Glutamatergic neuron (in vitro differentiated cells): ENCODE measurements around the gene LRP1B. TPM values are rescaled to one million over a fixed set of nuclear protein-coding genes. Genes with fewer than 3 reads are reported as not detected.

Experiments used
- DNase-seq: peaks from one replicate; pipeline ENCODE4 v3.0.0; 2022
- H3K27ac Mint-ChIP-seq: one replicate; pipeline ENCODE4 v1.8.0; 2020; ENCODE audit warnings: mild to moderate bottlenecking, mixed read lengths, inconsistent platforms; ENCODE audit not compliant: unreplicated experiment
- H3K27me3 Mint-ChIP-seq: one replicate; pipeline ENCODE4 v1.8.0; 2020; ENCODE audit warnings: mild to moderate bottlenecking, moderate library complexity, mixed read lengths, inconsistent platforms; ENCODE audit not compliant: unreplicated experiment
- H3K36me3 Mint-ChIP-seq: one replicate; pipeline ENCODE4 v1.8.0; 2020; ENCODE audit warnings: mild to moderate bottlenecking, mixed read lengths, inconsistent platforms; ENCODE audit not compliant: unreplicated experiment
- H3K4me1 Mint-ChIP-seq: one replicate; pipeline ENCODE4 v1.8.0; 2020; ENCODE audit warnings: mild to moderate bottlenecking, low read depth, mixed read lengths, inconsistent platforms; ENCODE audit not compliant: unreplicated experiment
- H3K4me3 Mint-ChIP-seq: one replicate; pipeline ENCODE4 v1.8.0; 2020; ENCODE audit warnings: mild to moderate bottlenecking, mixed read lengths, inconsistent platforms; ENCODE audit not compliant: unreplicated experiment
- H3K9me3 Mint-ChIP-seq: one replicate; pipeline ENCODE4 v1.8.0; 2020; ENCODE audit warnings: mild to moderate bottlenecking, moderate library complexity, mixed read lengths, inconsistent platforms; ENCODE audit not compliant: unreplicated experiment
- total RNA-seq: library from RNA; stranded (reverse); fragmentation: NEBNext Ultra II Directional; extraction: Animal tissue kit (Norgen Biotek cat#: 25700); gene quantifications from one replicate; pipeline ENCODE4 v1.2.1, GENCODE V29; 2021; ENCODE audit not compliant: unreplicated experiment
- TF ChIP-seq, protein P1 (sequence below): fragments of 200-600 bp; sonication (generic); IDR thresholded peaks from one replicate; pipeline ENCODE4 v1.5.0; 2021; ENCODE audit not compliant: partially characterized antibody, unreplicated experiment

Gene LRP1B
- total RNA-seq, 1 donor from 2014 or later, result 28.7 TPM

GRCh38 chr2:140355511-140356090, 1775.2 kb downstream of the LRP1B start:
- H3K9me3 Mint-ChIP-seq, result no peaks in the 10 kb centered on the region
- H3K27me3 Mint-ChIP-seq, result no peaks in the 10 kb centered on the region
- no peak for DNase-seq
- TF ChIP-seq, protein P1, sequence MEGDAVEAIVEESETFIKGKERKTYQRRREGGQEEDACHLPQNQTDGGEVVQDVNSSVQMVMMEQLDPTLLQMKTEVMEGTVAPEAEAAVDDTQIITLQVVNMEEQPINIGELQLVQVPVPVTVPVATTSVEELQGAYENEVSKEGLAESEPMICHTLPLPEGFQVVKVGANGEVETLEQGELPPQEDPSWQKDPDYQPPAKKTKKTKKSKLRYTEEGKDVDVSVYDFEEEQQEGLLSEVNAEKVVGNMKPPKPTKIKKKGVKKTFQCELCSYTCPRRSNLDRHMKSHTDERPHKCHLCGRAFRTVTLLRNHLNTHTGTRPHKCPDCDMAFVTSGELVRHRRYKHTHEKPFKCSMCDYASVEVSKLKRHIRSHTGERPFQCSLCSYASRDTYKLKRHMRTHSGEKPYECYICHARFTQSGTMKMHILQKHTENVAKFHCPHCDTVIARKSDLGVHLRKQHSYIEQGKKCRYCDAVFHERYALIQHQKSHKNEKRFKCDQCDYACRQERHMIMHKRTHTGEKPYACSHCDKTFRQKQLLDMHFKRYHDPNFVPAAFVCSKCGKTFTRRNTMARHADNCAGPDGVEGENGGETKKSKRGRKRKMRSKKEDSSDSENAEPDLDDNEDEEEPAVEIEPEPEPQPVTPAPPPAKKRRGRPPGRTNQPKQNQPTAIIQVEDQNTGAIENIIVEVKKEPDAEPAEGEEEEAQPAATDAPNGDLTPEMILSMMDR, result no peak
- no peaks in the 10 kb centered on the region for H3K4me1 Mint-ChIP-seq
- H3K27ac Mint-ChIP-seq, result no peak overlapping the region
- no peak overlapping the region for H3K4me3 Mint-ChIP-seq
- no peaks in the 10 kb centered on the region for H3K36me3 Mint-ChIP-seq

GRCh38 chr2:140354544-140354943, 1776.3 kb downstream of the LRP1B start:
- Mint-ChIP-seq H3K9me3 (no peaks in the 10 kb centered on the region), H3K27me3 (no peaks in the 10 kb centered on the region), H3K27ac (no peak overlapping the region), H3K36me3 (no peaks in the 10 kb centered on the region), H3K4me1 (no peaks in the 10 kb centered on the region), H3K4me3 (no peak overlapping the region)
- TF ChIP-seq, protein P1, result no peak
- no peak for DNase-seq

GRCh38 chr2:140353541-140353940, 1777.3 kb downstream of the LRP1B start:
- Mint-ChIP-seq H3K36me3 (no peaks in the 10 kb centered on the region), H3K27ac (no peak overlapping the region), H3K4me3 (no peak overlapping the region), H3K9me3 (no peaks in the 10 kb centered on the region), H3K27me3 (no peaks in the 10 kb centered on the region), H3K4me1 (peaks cover 2% of the 10 kb centered on the region)
- DNase-seq, result no peak
- TF ChIP-seq, protein P1, result no peak

DNA sequence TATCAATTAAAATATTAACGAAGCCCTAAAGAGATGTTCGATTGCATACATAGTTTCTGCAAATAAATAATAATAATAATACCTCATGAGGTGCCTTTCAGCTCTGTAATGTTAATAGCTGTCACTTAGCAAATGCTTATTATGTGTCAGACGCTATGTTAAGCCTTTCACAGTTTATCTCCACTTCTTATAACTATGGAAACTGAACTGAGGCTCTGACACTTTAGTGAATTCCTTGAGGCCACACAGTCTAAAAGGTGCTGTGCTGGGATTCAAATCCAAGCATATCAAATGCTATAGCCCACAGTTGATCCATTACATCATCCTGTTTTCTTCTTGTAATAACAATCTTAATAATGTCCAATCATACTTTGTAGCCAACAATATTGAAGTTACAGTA, 1779.1 kb downstream of the LRP1B start:
- no peaks in the 10 kb centered on the region for H3K36me3 Mint-ChIP-seq
- TF ChIP-seq, protein P1, result no peak
- H3K4me1 Mint-ChIP-seq, result peaks cover 2% of the 10 kb centered on the region
- no peak overlapping the region for H3K4me3 Mint-ChIP-seq
- no peak for DNase-seq
- no peaks in the 10 kb centered on the region for H3K9me3 Mint-ChIP-seq
- no peak overlapping the region for H3K27ac Mint-ChIP-seq
- H3K27me3 Mint-ChIP-seq, result no peaks in the 10 kb centered on the region

GRCh38 chr2:140349695-140350094, 1781.1 kb downstream of the LRP1B start:
- H3K36me3 Mint-ChIP-seq, result no peaks in the 10 kb centered on the region
- DNase-seq, result no peak

More at GRCh38 chr2:140349695-140350094, 1781.1 kb downstream of the LRP1B start:
- Mint-ChIP-seq H3K27ac (no peak overlapping the region), H3K4me3 (no peak overlapping the region), H3K27me3 (no peaks in the 10 kb centered on the region), H3K4me1 (peaks cover 2% of the 10 kb centered on the region), H3K9me3 (no peaks in the 10 kb centered on the region)
- TF ChIP-seq, protein P1, result no peak
